H1 (cell line): ENCODE data around the gene UNC80. TPM values are rescaled to one million over a fixed set of nuclear protein-coding genes. Genes with fewer than 3 reads are reported as not detected.

Experiments used
- CTCF ChIA-PET: fragments of 300-600 bp; sonication (Branson Sonifier 250); formaldehyde crosslinking; loops from one replicate; lab custom pipeline; 2021; ENCODE audit not compliant: partially characterized antibody; lab: Charles Lee
- POLR2A ChIA-PET: fragments of 300-600 bp; sonication (Branson Sonifier 250); formaldehyde crosslinking; loops from one replicate; lab custom pipeline; 2021; ENCODE audit warnings: inconsistent platforms; ENCODE audit not compliant: partially characterized antibody; lab: Charles Lee
- DNase-seq, 2 experiments: peaks; one replicate each; pipeline versions ENCODE4 v3.0.0 to v3.0.0-alpha.2; 2010 to 2022; ENCODE audit warnings: low spot score in 2 of 2, low read depth in 1 of 2, mixed read lengths in 1 of 2
- FAIRE-seq: peaks from 2 replicates; lab custom pipeline; 2011; peaks lifted over from hg19 to GRCh38; lab: Jason Lieb, UNC
- H2AFZ ChIP-seq: 2 replicates; pipeline ENCODE4 v1.8.1; 2012; ENCODE audit warnings: low read length, inconsistent platforms
- H2AK5ac ChIP-seq: 2 replicates; pipeline ENCODE4 v1.6.1; 2013; ENCODE audit warnings: low read depth, low read length
- H2BK120ac ChIP-seq: replicated peaks from 2 replicates; pipeline ENCODE3; 2013; ENCODE audit warnings: low read depth, low read length, inconsistent platforms
- H2BK12ac ChIP-seq: 2 replicates; pipeline ENCODE4 v1.6.1; 2013; ENCODE audit warnings: low read depth, low read length
- H2BK15ac ChIP-seq: 2 replicates; pipeline ENCODE4 v1.6.1; 2013; ENCODE audit warnings: low read length
- H2BK20ac ChIP-seq: 2 replicates; pipeline ENCODE4 v1.6.1; 2013; ENCODE audit warnings: low read length
- H2BK5ac ChIP-seq: 2 replicates; pipeline ENCODE4 v1.6.1; 2013; ENCODE audit warnings: low read depth, low read length
- H3K14ac ChIP-seq: 2 replicates; pipeline ENCODE4 v1.6.1; 2013; ENCODE audit warnings: inconsistent platforms; ENCODE audit not compliant: insufficient read length
- H3K18ac ChIP-seq: 2 replicates; pipeline ENCODE4 v1.6.1; 2013; ENCODE audit warnings: low read length; ENCODE audit errors: extremely low read depth
- H3K23ac ChIP-seq: 2 replicates; pipeline ENCODE4 v1.6.1; 2013; ENCODE audit warnings: inconsistent platforms; ENCODE audit not compliant: insufficient read length
- H3K23me2 ChIP-seq: 2 replicates; pipeline ENCODE4 v1.6.1; 2013; ENCODE audit warnings: low read depth, low read length
- H3K27ac ChIP-seq: 2 replicates; pipeline ENCODE4 v1.6.1; 2011; ENCODE audit warnings: low read depth, low read length, inconsistent platforms
- H3K27me3 ChIP-seq, 4 experiments: replicated peaks in 1 of 4; 1 replicate in 1 of 4; 2 replicates in 3 of 4; pipeline versions ENCODE4 v1.6.1 to v1.8.1; 2011 to 2013; ENCODE audit warnings: low read length in 3 of 4, mild to moderate bottlenecking in 3 of 4, inconsistent platforms in 2 of 4, mixed read lengths in 2 of 4, moderate library complexity in 1 of 4; ENCODE audit not compliant: control insufficient read depth in 3 of 4, insufficient read depth in 3 of 4; ENCODE audit errors: extremely low read depth in 1 of 4
- H3K36me3 ChIP-seq, 4 experiments: 2 replicates each; pipeline versions ENCODE4 v1.6.1 to v1.8.1; 2011 to 2013; ENCODE audit warnings: mild to moderate bottlenecking in 4 of 4, low read length in 3 of 4, moderate library complexity in 2 of 4, control low read depth in 1 of 4, inconsistent platforms in 1 of 4; ENCODE audit not compliant: insufficient read depth in 4 of 4, control insufficient read depth in 2 of 4
- H3K4ac ChIP-seq: replicated peaks from 2 replicates; pipeline ENCODE3; 2013; ENCODE audit warnings: low read length, low read depth, mixed read lengths, inconsistent platforms; ENCODE audit not compliant: insufficient read length
- H3K4me1 ChIP-seq, 4 experiments: replicated peaks in 1 of 4; 1 replicate in 1 of 4; 2 replicates in 3 of 4; pipeline versions ENCODE4 v1.6.1 to v1.8.1; 2011 to 2013; ENCODE audit warnings: low read length in 3 of 4, inconsistent platforms in 2 of 4, mixed read lengths in 1 of 4; ENCODE audit not compliant: insufficient read depth in 4 of 4, control insufficient read depth in 3 of 4
- H3K4me2 ChIP-seq, 2 experiments: 2 replicates each; pipeline versions ENCODE4 v1.6.1 to v1.8.1; 2011 to 2013; ENCODE audit warnings: low read depth in 2 of 2, low read length in 2 of 2, control low read depth in 1 of 2, inconsistent platforms in 1 of 2, mild to moderate bottlenecking in 1 of 2; ENCODE audit not compliant: insufficient read depth in 1 of 2
- H3K4me3 ChIP-seq, 4 experiments: fragments of 200-600, 300-600 bp in 1 of 4; sonication (generic), shearing (Covaris generic), sonication (Bioruptor Twin) in 1 of 4; 2 replicates each; pipeline versions ENCODE4 v1.5.1 to v1.8.1; 2011 to 2016; ENCODE audit warnings: low read length in 4 of 4, low read depth in 3 of 4, control low read depth in 2 of 4, inconsistent platforms in 2 of 4, mild to moderate bottlenecking in 2 of 4, mixed read lengths in 1 of 4, moderate library complexity in 1 of 4; ENCODE audit not compliant: insufficient read depth in 2 of 4; ENCODE audit errors: extremely low read depth in 1 of 4
- H3K56ac ChIP-seq: replicated peaks from 2 replicates; pipeline ENCODE3; 2013; ENCODE audit warnings: low read depth, mild to moderate bottlenecking, mixed read lengths, low read length, inconsistent platforms; ENCODE audit not compliant: insufficient read length
- H3K79me1 ChIP-seq: 2 replicates; pipeline ENCODE4 v1.6.1; 2013; ENCODE audit warnings: low read depth, low read length, control low read depth
- H3K79me2 ChIP-seq, 2 experiments: 2 replicates each; pipeline versions ENCODE4 v1.6.1 to v1.8.1; 2012 to 2013; ENCODE audit warnings: low read length in 2 of 2, mild to moderate bottlenecking in 2 of 2, inconsistent platforms in 1 of 2; ENCODE audit not compliant: insufficient read depth in 2 of 2, control insufficient read depth in 1 of 2
- H3K9ac ChIP-seq, 4 experiments: replicated peaks in 1 of 4; 1 replicate in 1 of 4; 2 replicates in 3 of 4; pipeline versions ENCODE4 v1.6.1 to v1.8.1; 2011 to 2013; ENCODE audit warnings: low read depth in 3 of 4, low read length in 3 of 4, control low read depth in 2 of 4, mild to moderate bottlenecking in 2 of 4, moderate library complexity in 2 of 4, inconsistent platforms in 1 of 4; ENCODE audit errors: extremely low read depth in 1 of 4
- H3K9me3 ChIP-seq, 2 experiments: 2 replicates each; pipeline versions ENCODE4 v1.6.1 to v1.8.1; 2012 to 2013; ENCODE audit warnings: mild to moderate bottlenecking in 2 of 2, moderate library complexity in 2 of 2, control low read depth in 1 of 2, inconsistent platforms in 1 of 2, low read depth in 1 of 2, low read length in 1 of 2, mixed read lengths in 1 of 2; ENCODE audit not compliant: insufficient read depth in 2 of 2
- H4K20me1 ChIP-seq, 2 experiments: replicated peaks in 1 of 2; 2 replicates each; pipeline versions ENCODE3 to v1.8.1; 2011 to 2013; ENCODE audit warnings: inconsistent platforms in 2 of 2, low read length in 2 of 2, mild to moderate bottlenecking in 1 of 2; ENCODE audit not compliant: insufficient read depth in 2 of 2, control insufficient read depth in 1 of 2
- H4K5ac ChIP-seq: 2 replicates; pipeline ENCODE4 v1.6.1; 2013; ENCODE audit warnings: low read length, low read depth, mixed read lengths, inconsistent platforms; ENCODE audit not compliant: insufficient read length
- H4K8ac ChIP-seq: 2 replicates; pipeline ENCODE4 v1.8.0; 2013; ENCODE audit warnings: mild to moderate bottlenecking, moderate library complexity, low read length, inconsistent platforms; ENCODE audit not compliant: insufficient read depth; ENCODE audit errors: extremely low read depth
- H4K91ac ChIP-seq: replicated peaks from 2 replicates; pipeline ENCODE3; 2013; ENCODE audit warnings: low read length, mixed read lengths, inconsistent platforms; ENCODE audit not compliant: insufficient read length
- CTCF ChIP-seq, 3 experiments: IDR thresholded peaks; 1 replicate in 2 of 3; 2 replicates in 1 of 3; pipeline versions ENCODE4 v1.5.1 to v1.6.1; 2011; ENCODE audit warnings: low read length in 3 of 3, mild to moderate bottlenecking in 3 of 3, inconsistent platforms in 2 of 3, low read depth in 1 of 3, moderate library complexity in 1 of 3; ENCODE audit not compliant: insufficient read depth in 1 of 3; ENCODE audit errors: control extremely low read depth in 1 of 3
- EGR1 ChIP-seq: IDR thresholded peaks from 2 replicates; pipeline ENCODE4 v1.6.1; 2011; ENCODE audit warnings: low read depth, low read length, borderline replicate concordance
- EP300 ChIP-seq, 2 experiments: IDR thresholded peaks; 1 replicate in 1 of 2; 2 replicates in 1 of 2; pipeline ENCODE4 v1.6.1; 2011 to 2012; ENCODE audit warnings: low read depth in 2 of 2, low read length in 2 of 2, mild to moderate bottlenecking in 2 of 2, borderline replicate concordance in 1 of 2, inconsistent platforms in 1 of 2, moderate library complexity in 1 of 2
- POU5F1 ChIP-seq: IDR thresholded peaks from 2 replicates; pipeline ENCODE4 v1.6.1; 2011; ENCODE audit warnings: low read depth, mild to moderate bottlenecking, low read length, moderate library complexity
- RAD21 ChIP-seq, 2 experiments: IDR thresholded peaks in 1 of 2; conservative IDR thresholded peaks in 1 of 2; 2 replicates each; pipeline ENCODE4 v1.6.1; 2011; ENCODE audit warnings: low read depth in 2 of 2, low read length in 2 of 2, improper control_type of control experiment in 1 of 2, inconsistent platforms in 1 of 2, mild to moderate bottlenecking in 1 of 2, moderate library complexity in 1 of 2
- RFX5 ChIP-seq: IDR thresholded peaks from 2 replicates; pipeline ENCODE4 v1.6.1; 2011; ENCODE audit warnings: low read depth, low read length, improper control_type of control experiment, borderline replicate concordance
- SP2 ChIP-seq: IDR thresholded peaks from 2 replicates; pipeline ENCODE4 v1.6.1; 2012; ENCODE audit warnings: mild to moderate bottlenecking, low read length, inconsistent platforms
- SP4 ChIP-seq: IDR thresholded peaks from 2 replicates; pipeline ENCODE4 v1.6.1; 2012; ENCODE audit warnings: low read length, inconsistent platforms
- WGBS, 2 experiments: shearing (Covaris generic) in 1 of 2; methylation state at CpG; one replicate each; pipeline versions ENCODE4 v1.1.6 to v1.1.7; 2013 to 2015; ENCODE audit warnings: low lambda C conversion rate in 2 of 2, mixed read lengths in 2 of 2, inconsistent platforms in 1 of 2, low coverage in 1 of 2, missing lambda C conversion rate in 1 of 2; ENCODE audit not compliant: insufficient replicate concordance in 2 of 2, insufficient coverage in 1 of 2, insufficient read length in 1 of 2; ENCODE audit errors: extremely low coverage in 1 of 2, missing lambda C conversion rate in 1 of 2; 5-methylcytosine and 5-hydroxymethylcytosine counted together
- polyA plus RNA-seq, 7 experiments: library from polyadenylated mRNA; depleted of rRNA in 3 of 7; stranded (reverse) in 5 of 7; unstranded in 2 of 7; fragments of >200 nt in 5 of 7; fragments of 200-250 nt in 2 of 7; gene quantifications; 1 replicate in 5 of 7; 2 replicates in 1 of 7; 4 replicates in 1 of 7; pipeline versions ENCODE4 v1.2.1 to v1.2.3, GENCODE V29; 2011 to 2013; ENCODE audit warnings: missing spikeins in 2 of 7, mixed read lengths in 2 of 7
- total RNA-seq: library from RNA; stranded (reverse); fragmentation: NEBNext Ultra II Directional; extraction: Animal tissue kit (Norgen Biotek cat#: 25700); gene quantifications from 2 replicates; pipeline ENCODE4 v1.2.1, GENCODE V29; 2021
- TF ChIP-seq, protein P1 (sequence below): IDR thresholded peaks from 2 replicates; pipeline ENCODE4 v1.6.1; 2011; ENCODE audit warnings: low read depth, mild to moderate bottlenecking, low read length; ENCODE audit not compliant: insufficient read depth

Gene UNC80
- total and polyA plus RNA-seq, 2 of the 8 experiments (the other 6 are each of a cell fraction or from before 2014, with no cell fraction given) = 0.53 to 0.56 TPM

GRCh38 chr2:209766613-209767012 is 5.0 kb upstream of the UNC80 start:
- H4K20me1 ChIP-seq = no peaks in the 10 kb centered on the region
- no peak overlapping the region for H2BK15ac ChIP-seq
- H2BK20ac ChIP-seq = no peak overlapping the region
- DNase-seq (no peak), FAIRE-seq (no peak)
- no peak overlapping the region for H2AK5ac ChIP-seq
- no peaks in the 10 kb centered on the region; a peak in 1 of 4 replicates for H3K9me3 ChIP-seq
- H3K23ac ChIP-seq = no peak overlapping the region
- H3K79me1 ChIP-seq = no peaks in the 10 kb centered on the region
- no peak overlapping the region for H3K27ac ChIP-seq
- H4K5ac ChIP-seq = no peak overlapping the region
- H3K18ac ChIP-seq = no peak overlapping the region
- no peak overlapping the region for H2BK12ac ChIP-seq
- no peak overlapping the region for H2AFZ ChIP-seq
- H3K4ac ChIP-seq = no peak overlapping the region
- H4K8ac ChIP-seq = no peak overlapping the region
- CTCF ChIA-PET = interaction anchor here (0.5 kb wide), 1 partner anchor 188 kb away, joined by 3 read pairs; no protein-coding TSS in a partner anchor
- H3K27me3 ChIP-seq = peaks cover 6 to 62% (median 30%) of the 10 kb centered on the region in 4 experiments
- H3K79me2 ChIP-seq = no peaks in the 10 kb centered on the region
- H3K4me2 ChIP-seq = no peak overlapping the region
- peaks cover 0 to 2% (median 0%) of the 10 kb centered on the region in 4 experiments; a peak in 3 of 7 replicates for H3K4me1 ChIP-seq
- no peak overlapping the region for H3K56ac ChIP-seq
- H4K91ac ChIP-seq = no peak overlapping the region
- peaks cover 3% of the 10 kb centered on the region; the same call in 1 of the 2 replicates for H3K23me2 ChIP-seq
- H2BK120ac ChIP-seq = no peak overlapping the region
- TF ChIP-seq, protein P1, sequence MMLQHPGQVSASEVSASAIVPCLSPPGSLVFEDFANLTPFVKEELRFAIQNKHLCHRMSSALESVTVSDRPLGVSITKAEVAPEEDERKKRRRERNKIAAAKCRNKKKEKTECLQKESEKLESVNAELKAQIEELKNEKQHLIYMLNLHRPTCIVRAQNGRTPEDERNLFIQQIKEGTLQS = no peak
- no peak for TF ChIP-seq SP4
- no peak for TF ChIP-seq RAD21 (IDR thresholded peaks at IDR 0.05 in 1 of 2, conservative IDR thresholded peaks at IDR 0.05 in 1 of 2; ENCODE audit: low read depth in 2 of 2, low read length in 2 of 2)
- no peak for TF ChIP-seq CTCF (IDR thresholded peaks at IDR 0.05; ENCODE audit: control extremely low read depth in 1 of 3, insufficient read depth in 1 of 3, low read depth in 1 of 3, low read length in 3 of 3)
- TF ChIP-seq POU5F1 = no peak
- no peak for TF ChIP-seq RFX5
- TF ChIP-seq EGR1 = no peak
- TF ChIP-seq EP300 (IDR thresholded peaks at IDR 0.05; ENCODE audit: borderline replicate concordance in 1 of 2, low read depth in 2 of 2, low read length in 2 of 2) = no peak
- TF ChIP-seq SP2 = no peak
- no peak overlapping the region for H3K14ac ChIP-seq
- no peak overlapping the region for H3K4me3 ChIP-seq
- 100% methylated on average over 1 of the region's 1 CpG; no CpG with 5 or more reads in 1 of the 2 experiments for WGBS, 2 experiments
- H3K9ac ChIP-seq = no peak overlapping the region
- no peaks in the 10 kb centered on the region for H3K36me3 ChIP-seq
- H2BK5ac ChIP-seq = no peak overlapping the region
- POLR2A ChIA-PET = no interaction called here
